ENCODE data around the gene CYP2B6.
"Not testable (repeated sequence)": the region's sequence is repeated elsewhere in the genome, so short reads cannot be mapped to it uniquely, and the experiment has no call there.

Gene CYP2B6

GRCh38 chr19:41031916-41032315 lies 40.8 kb downstream of the CYP2B6 start:
- Histone ChIP-seq H3K4me1 (ENCODE audit: control insufficient read depth, insufficient read depth, low read length, unreplicated experiment) (no peaks in the 10 kb centered on the region), H2AFZ (ENCODE audit: low read length, unreplicated experiment) (no peak overlapping the region), H3K36me3 (ENCODE audit: insufficient read depth, low read length) (no peaks in the 10 kb centered on the region), H3K27ac (ENCODE audit: low read depth, low read length) (no peak overlapping the region), H3K4me3 (ENCODE audit: low read depth, low read length) (no peak overlapping the region), H3K79me2 (ENCODE audit: control insufficient read depth, insufficient read depth, low read length, unreplicated experiment) (no peaks in the 10 kb centered on the region), H3K27me3 (ENCODE audit: insufficient read depth, low read length) (peaks cover 15% of the 10 kb centered on the region; the same call in 1 of the 2 replicates)

GRCh38 chr19:41033324-41033723 lies 42.2 kb downstream of the CYP2B6 start:
- H3K27ac ChIP-seq (ENCODE audit: low read depth, low read length); H3K4me1 ChIP-seq (ENCODE audit: control insufficient read depth, insufficient read depth, low read length, unreplicated experiment); H3K4me3 ChIP-seq (ENCODE audit: low read depth, low read length); H2AFZ ChIP-seq (ENCODE audit: low read length, unreplicated experiment); H3K79me2 ChIP-seq (ENCODE audit: control insufficient read depth, insufficient read depth, low read length, unreplicated experiment); H3K36me3 ChIP-seq (ENCODE audit: insufficient read depth, low read length): not testable (repeated sequence)
- H3K27me3 ChIP-seq (ENCODE audit: insufficient read depth, low read length) = peaks cover 10% of the 10 kb centered on the region; the same call in 1 of the 2 replicates

GRCh38 chr19:41039806-41040205 lies 48.7 kb downstream of the CYP2B6 start:
- H3K4me3 ChIP-seq (ENCODE audit: low read depth, low read length) = no peak overlapping the region
- H3K27ac ChIP-seq (ENCODE audit: low read depth, low read length) = no peak overlapping the region
- peaks cover 6% of the 10 kb centered on the region; the same call in 1 of the 2 replicates for H3K27me3 ChIP-seq (ENCODE audit: insufficient read depth, low read length)
- no peaks in the 10 kb centered on the region for H3K36me3 ChIP-seq (ENCODE audit: insufficient read depth, low read length)
- no peaks in the 10 kb centered on the region for H3K79me2 ChIP-seq (ENCODE audit: control insufficient read depth, insufficient read depth, low read length, unreplicated experiment)
- H3K4me1 ChIP-seq (ENCODE audit: control insufficient read depth, insufficient read depth, low read length, unreplicated experiment) = no peaks in the 10 kb centered on the region
- no peak overlapping the region for H2AFZ ChIP-seq (ENCODE audit: low read length, unreplicated experiment)

GRCh38 chr19:41045095-41045494 lies 54.0 kb downstream of the CYP2B6 start:
- H3K27ac ChIP-seq (ENCODE audit: low read depth, low read length); H3K27me3 ChIP-seq (ENCODE audit: insufficient read depth, low read length); H3K4me3 ChIP-seq (ENCODE audit: low read depth, low read length); H3K36me3 ChIP-seq (ENCODE audit: insufficient read depth, low read length); H3K4me1 ChIP-seq (ENCODE audit: control insufficient read depth, insufficient read depth, low read length, unreplicated experiment); H2AFZ ChIP-seq (ENCODE audit: low read length, unreplicated experiment); H3K79me2 ChIP-seq (ENCODE audit: control insufficient read depth, insufficient read depth, low read length, unreplicated experiment): not testable (repeated sequence)

- Histone ChIP-seq H3K4me1 (ENCODE audit: control insufficient read depth, insufficient read depth, low read length, unreplicated experiment) (no peaks in the 10 kb centered on the region), H3K27me3 (ENCODE audit: insufficient read depth, low read length) (peaks cover 13% of the 10 kb centered on the region), H3K36me3 (ENCODE audit: insufficient read depth, low read length) (no peaks in the 10 kb centered on the region), H3K4me3 (ENCODE audit: low read depth, low read length) (no peak overlapping the region), H3K27ac (ENCODE audit: low read depth, low read length) (no peak overlapping the region), H3K79me2 (ENCODE audit: control insufficient read depth, insufficient read depth, low read length, unreplicated experiment) (no peaks in the 10 kb centered on the region), H2AFZ (ENCODE audit: low read length, unreplicated experiment) (no peak overlapping the region)
Observed at GRCh38 chr19:41050426-41050825, 59.3 kb downstream of the CYP2B6 start.

- not testable (repeated sequence) for H3K79me2 ChIP-seq (ENCODE audit: control insufficient read depth, insufficient read depth, low read length, unreplicated experiment); H3K27ac ChIP-seq (ENCODE audit: low read depth, low read length); H3K36me3 ChIP-seq (ENCODE audit: insufficient read depth, low read length); H2AFZ ChIP-seq (ENCODE audit: low read length, unreplicated experiment); H3K4me1 ChIP-seq (ENCODE audit: control insufficient read depth, insufficient read depth, low read length, unreplicated experiment); H3K4me3 ChIP-seq (ENCODE audit: low read depth, low read length)
- peaks cover 17% of the 10 kb centered on the region for H3K27me3 ChIP-seq (ENCODE audit: insufficient read depth, low read length)
Observed at GRCh38 chr19:41052162-41052561, 61.1 kb downstream of the CYP2B6 start.

- peaks cover 17% of the 10 kb centered on the region for H3K27me3 ChIP-seq (ENCODE audit: insufficient read depth, low read length)
- H3K4me3 ChIP-seq (ENCODE audit: low read depth, low read length); H3K4me1 ChIP-seq (ENCODE audit: control insufficient read depth, insufficient read depth, low read length, unreplicated experiment); H3K79me2 ChIP-seq (ENCODE audit: control insufficient read depth, insufficient read depth, low read length, unreplicated experiment); H2AFZ ChIP-seq (ENCODE audit: low read length, unreplicated experiment); H3K36me3 ChIP-seq (ENCODE audit: insufficient read depth, low read length); H3K27ac ChIP-seq (ENCODE audit: low read depth, low read length): not testable (repeated sequence)
Observed at GRCh38 chr19:41053331-41053730, 62.2 kb downstream of the CYP2B6 start.

GRCh38 chr19:41064974-41065569 lies 74.0 kb downstream of the CYP2B6 start:
- no peak overlapping the region for H2AFZ ChIP-seq (ENCODE audit: low read length, unreplicated experiment)
- H3K4me3 ChIP-seq (ENCODE audit: low read depth, low read length) = no peak overlapping the region
- H3K27me3 ChIP-seq (ENCODE audit: insufficient read depth, low read length) = peaks cover 31% of the 10 kb centered on the region; the same call in 1 of the 2 replicates
- no peaks in the 10 kb centered on the region for H3K36me3 ChIP-seq (ENCODE audit: insufficient read depth, low read length)
- no peaks in the 10 kb centered on the region for H3K4me1 ChIP-seq (ENCODE audit: control insufficient read depth, insufficient read depth, low read length, unreplicated experiment)
- no peak overlapping the region for H3K27ac ChIP-seq (ENCODE audit: low read depth, low read length)
- H3K79me2 ChIP-seq (ENCODE audit: control insufficient read depth, insufficient read depth, low read length, unreplicated experiment) = no peaks in the 10 kb centered on the region
